PC-3 (cell line): Measurements from ENCODE around the gene UMPS. TPM values are rescaled to one million over a fixed set of nuclear protein-coding genes. Genes with fewer than 3 reads are reported as not detected.
"Not testable (repeated sequence)": the region's sequence is repeated elsewhere in the genome, so short reads cannot be mapped to it uniquely, and the experiment has no call there.

Experiments
- ATAC-seq: fragments of 200-7000 bp; cut with Tn5 transposase; 2 replicates; pipeline ENCODE4 v1.9.1; 2020; ENCODE audit warnings: mild to moderate bottlenecking, moderate library complexity
- BruUV-seq: library from RNA; stranded (reverse); fragments of 400-500 nt; replicated peaks from 2 replicates; lab custom pipeline; 2021; lab: Mats Ljungman, UMichigan
- CTCF ChIA-PET: fragments of 300-600 bp; sonication (Branson Sonifier 250); formaldehyde crosslinking; loops from one replicate; lab custom pipeline; 2022; ENCODE audit warnings: antibody characterized with exemption; lab: Charles Lee
- POLR2A ChIA-PET: fragments of 300-600 bp; sonication (Branson Sonifier 250); formaldehyde crosslinking; loops from one replicate; lab custom pipeline; 2022; ENCODE audit warnings: antibody characterized with exemption; ENCODE audit not compliant: unreplicated experiment; lab: Charles Lee
- DNase-seq: peaks from one replicate; pipeline ENCODE4 v3.0.0-alpha.2; 2015
- H2AFZ ChIP-seq: fragments of 300-600 bp; sonication (generic); 2 replicates; pipeline ENCODE4 v1.6.0; 2016; ENCODE audit warnings: antibody characterized with exemption, low read length
- H3F3A ChIP-seq: fragments of 300-600 bp; sonication (generic); one replicate; pipeline ENCODE4 v1.6.0; 2017; ENCODE audit warnings: antibody characterized with exemption, low read length, control low read depth, mild to moderate bottlenecking; ENCODE audit not compliant: unreplicated experiment
- H3K27ac ChIP-seq: fragments of 300-600 bp; sonication (generic); 2 replicates; pipeline ENCODE4 v1.5.1; 2016; ENCODE audit warnings: mild to moderate bottlenecking, low read length
- H3K27me3 ChIP-seq: fragments of 300-600 bp; sonication (generic); 2 replicates; pipeline ENCODE4 v1.6.1; 2016; ENCODE audit warnings: low read length, mixed read lengths
- H3K36me3 ChIP-seq: fragments of 300-600 bp; sonication (generic); 2 replicates; pipeline ENCODE4 v1.6.1; 2016; ENCODE audit warnings: low read depth, mixed run types, low read length, mixed read lengths
- H3K4me1 ChIP-seq: fragments of 300-600 bp; sonication (generic); 2 replicates; pipeline ENCODE4 v1.5.1; 2016; ENCODE audit warnings: low read length; ENCODE audit not compliant: insufficient read depth
- H3K4me2 ChIP-seq: fragments of 300-600 bp; sonication (generic); 2 replicates; pipeline ENCODE4 v1.6.0; 2016; ENCODE audit warnings: low read length
- H3K4me3 ChIP-seq: fragments of 300-600 bp; sonication (generic); 2 replicates; pipeline ENCODE4 v1.5.1; 2016; ENCODE audit warnings: mild to moderate bottlenecking, low read length, mixed read lengths
- H3K79me2 ChIP-seq: fragments of 300-600 bp; sonication (generic); 2 replicates; pipeline ENCODE4 v1.6.1; 2017; ENCODE audit warnings: low read length, mixed read lengths
- H3K9ac ChIP-seq: fragments of 300-600 bp; sonication (generic); 2 replicates; pipeline ENCODE4 v1.6.0; 2016; ENCODE audit warnings: mild to moderate bottlenecking, low read length
- H3K9me2 ChIP-seq: fragments of 300-600 bp; sonication (generic); replicated peaks from 2 replicates; pipeline ENCODE4 v1.6.1; 2016; ENCODE audit warnings: mixed run types, low read length, mixed read lengths
- H3K9me3 ChIP-seq: fragments of 300-600 bp; sonication (generic); 2 replicates; pipeline ENCODE4 v1.6.1; 2016; ENCODE audit warnings: low read length, mixed read lengths
- H4K20me1 ChIP-seq: fragments of 300-600 bp; sonication (generic); 2 replicates; pipeline ENCODE4 v1.6.1; 2016; ENCODE audit warnings: low read length, mixed read lengths
- EZH2 ChIP-seq: fragments of 300-600 bp; sonication (generic); IDR thresholded peaks from one replicate; pipeline ENCODE4 v1.6.1; 2017; ENCODE audit warnings: antibody characterized with exemption, mild to moderate bottlenecking, low read length; ENCODE audit not compliant: unreplicated experiment
- EZH2phosphoT487 ChIP-seq: fragments of 300-600 bp; sonication (generic); IDR thresholded peaks from 2 replicates; pipeline ENCODE4 v1.6.1; 2018; ENCODE audit warnings: mild to moderate bottlenecking, antibody characterized with exemption, low read length, borderline replicate concordance
- intact Hi-C: fragments of 100-400 bp; cut with micrococcal nuclease; formaldehyde crosslinking; loops from 2 replicates; pipeline ENCODE4 v1.9.0; 2023
- total RNA-seq: library from RNA; depleted of rRNA; stranded (reverse); fragments of >200 nt; gene quantifications from 2 replicates; pipeline ENCODE4 v1.2.3, GENCODE V29; 2014
- TF ChIP-seq, protein P1 (sequence below): fragments of 300-600 bp; sonication (generic); conservative IDR thresholded peaks from 2 replicates; pipeline ENCODE4 v1.5.1; 2017; ENCODE audit warnings: antibody characterized with exemption, low read depth, mild to moderate bottlenecking, low read length

The UMPS gene
- total RNA-seq, 1 experiment from 2014 or later, result 38.4 TPM

DNA sequence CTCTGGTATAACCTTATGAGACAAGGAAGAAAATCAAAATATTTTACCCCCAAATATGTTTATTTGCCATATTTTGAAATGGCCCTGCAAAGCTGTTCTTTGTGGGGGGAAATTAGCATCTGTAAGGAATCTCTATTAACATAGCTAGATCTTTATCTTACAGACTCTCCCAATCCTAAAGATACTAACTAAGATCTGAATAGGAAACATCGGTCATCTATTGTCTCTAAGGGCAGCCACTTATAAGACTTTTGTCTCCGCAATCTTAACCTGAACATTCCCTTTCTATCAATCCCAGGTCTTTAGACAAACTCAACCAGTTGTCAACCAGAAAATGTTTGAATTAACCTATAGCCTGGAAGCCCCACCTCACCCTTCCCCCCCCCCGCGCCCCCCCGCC is 21.2 kb downstream of the UMPS start:
- Histone ChIP-seq H3K4me2 (no peak overlapping the region), H2AFZ (no peak overlapping the region), H3K79me2 (no peaks in the 10 kb centered on the region), H3K27me3 (no peaks in the 10 kb centered on the region), H3K9me3 (no peaks in the 10 kb centered on the region), H3K9ac (no peak overlapping the region), H3K36me3 (no peaks in the 10 kb centered on the region), H3K27ac (no peak overlapping the region), H3K9me2 (no peaks in the 10 kb centered on the region), H3K4me1 (no peaks in the 10 kb centered on the region), H3K4me3 (no peak overlapping the region), H4K20me1 (no peaks in the 10 kb centered on the region), H3F3A (no peaks in the 10 kb centered on the region)
- DNase-seq (no peak), ATAC-seq (no peak)
- BruUV-seq, result no TSS peak
- TF ChIP-seq EZH2phosphoT487, result no peak
- TF ChIP-seq EZH2, result no peak
- TF ChIP-seq, protein P1, sequence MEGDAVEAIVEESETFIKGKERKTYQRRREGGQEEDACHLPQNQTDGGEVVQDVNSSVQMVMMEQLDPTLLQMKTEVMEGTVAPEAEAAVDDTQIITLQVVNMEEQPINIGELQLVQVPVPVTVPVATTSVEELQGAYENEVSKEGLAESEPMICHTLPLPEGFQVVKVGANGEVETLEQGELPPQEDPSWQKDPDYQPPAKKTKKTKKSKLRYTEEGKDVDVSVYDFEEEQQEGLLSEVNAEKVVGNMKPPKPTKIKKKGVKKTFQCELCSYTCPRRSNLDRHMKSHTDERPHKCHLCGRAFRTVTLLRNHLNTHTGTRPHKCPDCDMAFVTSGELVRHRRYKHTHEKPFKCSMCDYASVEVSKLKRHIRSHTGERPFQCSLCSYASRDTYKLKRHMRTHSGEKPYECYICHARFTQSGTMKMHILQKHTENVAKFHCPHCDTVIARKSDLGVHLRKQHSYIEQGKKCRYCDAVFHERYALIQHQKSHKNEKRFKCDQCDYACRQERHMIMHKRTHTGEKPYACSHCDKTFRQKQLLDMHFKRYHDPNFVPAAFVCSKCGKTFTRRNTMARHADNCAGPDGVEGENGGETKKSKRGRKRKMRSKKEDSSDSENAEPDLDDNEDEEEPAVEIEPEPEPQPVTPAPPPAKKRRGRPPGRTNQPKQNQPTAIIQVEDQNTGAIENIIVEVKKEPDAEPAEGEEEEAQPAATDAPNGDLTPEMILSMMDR, result no peak
- intact Hi-C loops, result no loop called here
- ChIA-PET POLR2A (no interaction called here), CTCF (no interaction called here)

DNA sequence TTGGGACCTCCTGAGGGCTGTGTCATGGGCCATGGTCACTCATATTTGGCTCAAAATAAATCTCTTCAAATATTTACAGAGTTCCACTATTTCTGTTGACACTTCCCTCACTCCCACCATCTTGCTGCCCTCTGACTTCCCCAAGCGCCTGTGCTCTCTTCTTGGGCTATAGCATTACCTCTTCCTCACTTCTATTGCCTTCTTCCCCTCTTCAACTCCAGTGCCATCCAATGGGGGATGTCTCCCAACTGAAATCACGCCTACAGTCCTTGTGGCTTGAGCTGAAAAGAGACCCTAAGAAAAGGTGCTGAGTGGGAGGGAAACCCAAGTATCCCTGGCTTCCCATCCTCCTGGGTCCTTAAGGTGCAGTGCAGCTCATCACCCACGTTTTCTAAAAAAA is 21.8 kb downstream of the UMPS start:
- Histone ChIP-seq H2AFZ (no peak overlapping the region), H3K79me2 (no peaks in the 10 kb centered on the region), H3K9me2 (no peaks in the 10 kb centered on the region), H3K36me3 (no peaks in the 10 kb centered on the region), H4K20me1 (no peaks in the 10 kb centered on the region), H3K4me3 (no peak overlapping the region), H3F3A (no peaks in the 10 kb centered on the region), H3K4me1 (no peaks in the 10 kb centered on the region), H3K27me3 (no peaks in the 10 kb centered on the region), H3K9ac (no peak overlapping the region), H3K9me3 (no peaks in the 10 kb centered on the region), H3K27ac (no peak overlapping the region), H3K4me2 (no peak overlapping the region)
- no peak for ATAC-seq
- POLR2A ChIA-PET, result no interaction called here
- intact Hi-C loops, result no loop called here
- TF ChIP-seq EZH2phosphoT487 (no peak), EZH2 (no peak)
- TF ChIP-seq, protein P1, result no peak
- BruUV-seq, result no TSS peak
- DNase-seq, result no peak
- CTCF ChIA-PET, result no interaction called here

GRCh38 chr3:124757926-124758325 is 27.7 kb downstream of the UMPS start:
- H3K36me3 ChIP-seq, H2AFZ ChIP-seq, H3K4me1 ChIP-seq, DNase-seq, H3K79me2 ChIP-seq, H3K4me2 ChIP-seq, H3K9me3 ChIP-seq, H3F3A ChIP-seq, intact Hi-C loops, BruUV-seq, H4K20me1 ChIP-seq, ATAC-seq, H3K9ac ChIP-seq, H3K9me2 ChIP-seq, POLR2A ChIA-PET, H3K27me3 ChIP-seq, H3K4me3 ChIP-seq, H3K27ac ChIP-seq: not testable (repeated sequence)
- CTCF ChIA-PET, result interaction anchor here (0.6 kb wide), 2 partner anchors 121 to 171 kb away, joined by 3 to 6 read pairs; no protein-coding TSS in a partner anchor
